GM04503 (cell line): Measurements from ENCODE around the gene PDZRN4.
"Not testable (repeated sequence)": the region's sequence is repeated elsewhere in the genome, so short reads cannot be mapped to it uniquely, and the experiment has no call there.

Source experiments
- DNase-seq: peaks from one replicate; pipeline ENCODE4 v3.0.0-alpha.2; 2012; ENCODE audit warnings: low read depth

The PDZRN4 gene

GRCh38 chr12:41188058-41188840, at the start of gene PDZRN4:
TSS of gene PDZRN4 (plus strand) at chr12:41188320.
- DNase-seq, result no peak

- no peak for DNase-seq
Observed at GRCh38 chr12:41140117-41140516, 48.0 kb upstream of the PDZRN4 start.

GRCh38 chr12:41141104-41141503, 47.0 kb upstream of the PDZRN4 start:
- DNase-seq, result no peak

GRCh38 chr12:41142376-41142775, 45.7 kb upstream of the PDZRN4 start:
- no peak for DNase-seq

GRCh38 chr12:41151793-41152192, 36.3 kb upstream of the PDZRN4 start:
- DNase-seq, result no peak

GRCh38 chr12:41162461-41162860, 25.7 kb upstream of the PDZRN4 start:
- no peak for DNase-seq

- DNase-seq, result no peak
Observed at GRCh38 chr12:41167701-41168100, 20.4 kb upstream of the PDZRN4 start.

GRCh38 chr12:41174602-41175001, 13.5 kb upstream of the PDZRN4 start:
- no peak for DNase-seq

- DNase-seq, result not testable (repeated sequence)
Observed at GRCh38 chr12:41179507-41179906, 8.6 kb upstream of the PDZRN4 start.

GRCh38 chr12:41184864-41185263, 3.3 kb upstream of the PDZRN4 start:
- DNase-seq, result no peak

GRCh38 chr12:41186026-41186425, 2.1 kb upstream of the PDZRN4 start:
- DNase-seq, result no peak

GRCh38 chr12:41188841-41189394, 798 bp downstream of the PDZRN4 start:
- no peak for DNase-seq

GRCh38 chr12:41189395-41190251, 1.5 kb downstream of the PDZRN4 start:
- DNase-seq, result no peak

- no peak for DNase-seq
Observed at GRCh38 chr12:41190338-41190737, 2.2 kb downstream of the PDZRN4 start.

GRCh38 chr12:41191549-41191948, 3.4 kb downstream of the PDZRN4 start:
- not testable (repeated sequence) for DNase-seq

GRCh38 chr12:41193311-41193710, 5.2 kb downstream of the PDZRN4 start:
- DNase-seq, result no peak

GRCh38 chr12:41202051-41202450, 13.9 kb downstream of the PDZRN4 start:
- no peak for DNase-seq

GRCh38 chr12:41205070-41205709, 17.1 kb downstream of the PDZRN4 start:
- no peak for DNase-seq

GRCh38 chr12:41206298-41206697, 18.2 kb downstream of the PDZRN4 start:
- DNase-seq, result no peak

GRCh38 chr12:41211448-41211847, 23.3 kb downstream of the PDZRN4 start:
- no peak for DNase-seq

- no peak for DNase-seq
Observed at GRCh38 chr12:41212625-41213024, 24.5 kb downstream of the PDZRN4 start.

GRCh38 chr12:41213107-41213506, 25.0 kb downstream of the PDZRN4 start:
- no peak for DNase-seq
